HG03108 (cell line): ENCODE measurements around the gene LGR6.
"Not testable (repeated sequence)": the region's sequence is repeated elsewhere in the genome, so short reads cannot be mapped to it uniquely, and the experiment has no call there.

Experiments used
- ATAC-seq: cut with Tn5 transposase; IDR thresholded peaks from one replicate; pipeline ENCODE4 v1.9.1; 2021; ENCODE audit warnings: moderate library complexity; ENCODE audit not compliant: unreplicated experiment

Gene LGR6

DNA sequence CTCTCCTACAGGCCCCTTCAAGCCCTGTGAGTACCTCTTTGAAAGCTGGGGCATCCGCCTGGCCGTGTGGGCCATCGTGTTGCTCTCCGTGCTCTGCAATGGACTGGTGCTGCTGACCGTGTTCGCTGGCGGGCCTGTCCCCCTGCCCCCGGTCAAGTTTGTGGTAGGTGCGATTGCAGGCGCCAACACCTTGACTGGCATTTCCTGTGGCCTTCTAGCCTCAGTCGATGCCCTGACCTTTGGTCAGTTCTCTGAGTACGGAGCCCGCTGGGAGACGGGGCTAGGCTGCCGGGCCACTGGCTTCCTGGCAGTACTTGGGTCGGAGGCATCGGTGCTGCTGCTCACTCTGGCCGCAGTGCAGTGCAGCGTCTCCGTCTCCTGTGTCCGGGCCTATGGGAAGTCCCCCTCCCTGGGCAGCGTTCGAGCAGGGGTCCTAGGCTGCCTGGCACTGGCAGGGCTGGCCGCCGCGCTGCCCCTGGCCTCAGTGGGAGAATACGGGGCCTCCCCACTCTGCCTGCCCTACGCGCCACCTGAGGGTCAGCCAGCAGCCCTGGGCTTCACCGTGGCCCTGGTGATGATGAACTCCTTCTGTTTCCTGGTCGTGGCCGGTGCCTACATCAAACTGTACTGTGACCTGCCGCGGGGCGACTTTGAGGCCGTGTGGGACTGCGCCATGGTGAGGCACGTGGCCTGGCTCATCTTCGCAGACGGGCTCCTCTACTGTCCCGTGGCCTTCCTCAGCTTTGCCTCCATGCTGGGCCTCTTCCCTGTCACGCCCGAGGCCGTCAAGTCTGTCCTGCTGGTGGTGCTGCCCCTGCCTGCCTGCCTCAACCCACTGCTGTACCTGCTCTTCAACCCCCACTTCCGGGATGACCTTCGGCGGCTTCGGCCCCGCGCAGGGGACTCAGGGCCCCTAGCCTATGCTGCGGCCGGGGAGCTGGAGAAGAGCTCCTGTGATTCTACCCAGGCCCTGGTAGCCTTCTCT lies 124.6 kb downstream of the LGR6 start:
- no peak for ATAC-seq

DNA sequence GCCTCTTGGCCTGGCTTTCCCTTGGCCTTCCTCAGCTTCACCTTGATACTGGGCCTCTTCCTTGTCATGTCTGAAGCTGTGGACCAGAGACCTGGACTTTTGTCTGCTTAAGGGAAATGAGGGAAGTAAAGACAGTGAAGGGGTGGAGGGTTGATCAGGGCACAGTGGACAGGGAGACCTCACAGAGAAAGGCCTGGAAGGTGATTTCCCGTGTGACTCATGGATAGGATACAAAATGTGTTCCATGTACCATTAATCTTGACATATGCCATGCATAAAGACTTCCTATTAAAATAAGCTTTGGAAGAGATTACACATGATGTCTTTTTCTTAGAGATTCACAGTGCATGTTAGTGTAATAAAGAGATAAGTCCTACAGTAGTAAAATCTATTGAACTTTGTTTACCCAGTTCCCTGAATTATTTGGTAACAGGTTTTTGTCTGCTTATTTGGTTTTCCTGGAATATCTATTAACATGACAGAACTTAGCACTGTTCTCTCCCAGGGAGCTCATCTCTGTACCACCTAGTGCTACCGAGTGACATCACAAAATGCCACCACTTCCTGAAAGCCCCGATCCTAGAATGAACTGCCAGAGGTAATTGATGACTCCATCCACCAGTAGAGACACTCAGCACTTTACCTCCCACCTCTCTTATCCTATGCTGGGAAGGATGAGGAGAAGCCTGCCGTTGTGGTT lies 125.9 kb downstream of the LGR6 start:
- no peak for ATAC-seq

DNA sequence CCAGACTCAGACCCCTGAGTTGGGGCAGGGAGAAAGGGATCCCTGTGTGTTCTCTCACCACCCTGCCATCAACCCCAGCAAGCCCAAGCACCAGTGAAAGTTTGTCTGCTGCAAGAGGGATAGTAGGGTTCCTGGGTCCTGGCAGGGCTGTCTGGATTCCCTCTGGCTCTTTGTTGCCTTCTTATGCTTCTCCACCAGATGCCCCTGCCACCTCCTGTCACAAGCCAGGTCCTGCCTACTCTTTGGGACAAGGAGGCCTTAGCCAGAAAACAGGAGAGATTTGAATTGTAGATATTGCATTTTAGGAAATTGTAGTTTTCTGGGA lies 126.4 kb downstream of the LGR6 start:
- no peak for ATAC-seq

DNA sequence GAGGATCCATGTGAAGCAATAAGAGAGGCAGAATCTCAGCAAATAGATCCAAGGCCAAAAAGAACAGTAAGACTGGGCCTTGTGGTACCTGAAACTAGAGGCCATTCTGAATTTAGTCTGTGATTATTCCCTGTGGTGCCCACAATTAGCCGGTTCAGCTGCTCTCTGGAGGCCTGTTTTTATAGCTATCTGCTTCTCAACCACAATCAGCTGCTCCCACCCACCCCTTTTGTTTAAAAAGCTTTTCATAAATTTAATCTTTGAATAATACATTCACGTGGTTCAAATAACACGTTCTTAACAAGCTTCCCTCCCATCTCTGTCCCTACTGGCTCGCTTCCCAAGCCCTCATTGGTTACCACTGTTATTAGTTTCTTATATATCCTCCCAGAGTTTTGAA lies 130.1 kb downstream of the LGR6 start:
- no peak for ATAC-seq

DNA sequence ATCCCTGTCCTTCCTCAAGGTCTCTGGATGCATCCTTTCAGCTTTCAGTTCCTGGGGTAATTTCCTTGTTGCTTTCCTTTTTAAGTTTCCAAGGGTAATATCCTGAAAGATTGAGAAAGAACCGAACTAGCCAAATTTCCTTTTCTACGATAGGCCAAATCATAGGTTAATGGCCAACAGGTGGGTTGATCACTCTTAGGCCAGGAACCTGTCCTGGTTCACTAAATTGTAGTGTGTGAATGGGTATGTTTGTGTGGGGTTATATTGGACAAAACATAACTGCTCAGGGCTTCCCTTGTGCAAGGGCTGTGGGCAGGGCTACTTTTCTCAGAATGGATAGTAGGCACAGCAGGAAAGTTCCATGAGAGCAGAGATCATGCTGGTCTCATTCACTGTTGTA lies 131.0 kb downstream of the LGR6 start:
- no peak for ATAC-seq

DNA sequence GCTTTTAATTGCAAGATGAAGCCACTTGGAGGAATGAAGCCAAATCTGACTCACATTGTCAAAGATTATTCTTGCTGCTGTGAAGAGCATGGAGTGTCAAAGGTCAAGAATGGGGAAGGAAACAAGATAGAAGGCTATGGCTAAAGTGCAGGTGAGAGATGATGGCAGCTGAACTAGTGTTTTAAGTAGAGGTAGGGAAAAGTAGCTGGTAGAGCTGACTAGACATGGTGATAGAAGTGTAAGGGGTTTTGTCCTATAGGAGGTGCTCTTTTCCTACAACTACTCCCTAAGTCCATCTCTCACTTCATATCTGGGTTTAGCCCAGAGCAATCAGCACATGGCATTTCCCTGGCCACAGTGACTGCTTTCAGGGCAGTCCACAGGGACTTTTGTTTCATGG lies 136.3 kb downstream of the LGR6 start:
- no peak for ATAC-seq

DNA sequence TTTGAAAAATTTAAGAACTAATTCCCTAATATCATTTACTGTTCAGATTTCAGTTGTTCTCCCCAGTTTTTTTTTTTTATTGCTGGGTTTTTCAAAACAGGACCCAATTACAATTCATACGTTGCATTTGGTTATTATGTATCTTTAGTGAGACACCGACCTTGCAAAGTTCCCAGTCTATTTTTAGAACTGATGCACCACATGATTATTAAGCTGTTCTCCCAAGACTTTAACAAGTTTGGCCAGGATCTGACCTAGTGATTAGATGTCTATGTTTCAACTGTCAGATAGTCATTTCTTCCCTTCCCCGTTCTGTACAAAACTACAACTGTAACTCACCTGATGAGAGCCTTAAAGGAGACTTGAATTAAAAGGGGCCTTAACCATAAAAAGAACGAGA lies 140.3 kb downstream of the LGR6 start:
- no peak for ATAC-seq

DNA sequence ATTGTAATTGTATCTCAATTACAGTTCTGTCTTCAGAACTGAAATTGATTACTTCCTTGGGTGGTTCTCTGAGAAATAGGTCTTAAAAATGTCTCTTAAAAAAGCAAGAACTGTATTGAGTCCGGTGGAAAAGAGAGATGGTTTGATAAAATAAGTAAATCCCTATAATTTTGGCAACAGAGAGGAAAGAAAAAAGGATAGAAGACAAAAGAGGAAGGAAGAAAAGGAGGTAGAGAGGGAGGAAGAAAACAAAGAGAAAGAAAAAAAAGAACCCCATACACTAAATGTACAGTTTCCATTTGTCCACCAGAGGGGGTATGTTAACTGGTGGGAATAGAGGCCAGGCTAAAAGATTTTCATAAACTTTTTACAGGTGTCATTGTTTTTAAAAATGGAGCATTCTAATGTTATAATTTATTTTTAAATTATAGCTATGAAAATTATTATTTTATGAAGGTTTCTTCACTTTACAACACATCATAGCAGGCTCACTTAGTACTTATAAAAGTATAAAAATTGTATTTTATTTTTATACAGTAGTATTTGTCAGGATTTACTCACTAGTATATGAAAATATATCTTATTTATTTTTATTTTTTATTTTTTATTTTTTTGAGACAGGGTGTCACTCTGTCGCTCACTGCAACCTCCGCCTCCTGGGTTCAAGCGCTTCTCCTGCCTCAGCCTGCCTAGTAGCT lies 150.2 kb downstream of the LGR6 start:
- ATAC-seq, result no peak

DNA sequence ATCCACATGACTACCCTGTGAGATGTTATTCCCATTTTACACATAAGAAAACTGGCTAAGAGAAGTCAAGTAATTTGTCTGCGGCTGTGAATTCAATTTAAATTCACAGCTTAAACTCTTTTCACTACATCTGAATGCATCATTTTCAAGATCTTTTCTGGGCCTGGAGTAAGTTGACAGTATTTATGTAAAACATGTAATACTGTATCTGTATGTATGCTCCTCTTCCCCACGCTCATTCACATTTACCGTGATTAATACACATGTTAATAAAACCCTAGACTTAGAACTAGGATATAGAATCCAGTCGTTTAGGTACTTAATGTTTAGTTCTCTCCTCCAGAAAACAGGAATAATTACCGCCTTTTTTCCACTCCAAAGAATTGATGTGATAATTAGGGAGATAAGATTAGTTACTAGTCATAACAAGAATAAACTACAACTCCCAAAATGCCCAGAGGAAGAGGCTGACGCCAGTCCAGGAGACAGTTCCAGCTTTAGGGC lies 154.5 kb downstream of the LGR6 start:
- ATAC-seq, result no peak

DNA sequence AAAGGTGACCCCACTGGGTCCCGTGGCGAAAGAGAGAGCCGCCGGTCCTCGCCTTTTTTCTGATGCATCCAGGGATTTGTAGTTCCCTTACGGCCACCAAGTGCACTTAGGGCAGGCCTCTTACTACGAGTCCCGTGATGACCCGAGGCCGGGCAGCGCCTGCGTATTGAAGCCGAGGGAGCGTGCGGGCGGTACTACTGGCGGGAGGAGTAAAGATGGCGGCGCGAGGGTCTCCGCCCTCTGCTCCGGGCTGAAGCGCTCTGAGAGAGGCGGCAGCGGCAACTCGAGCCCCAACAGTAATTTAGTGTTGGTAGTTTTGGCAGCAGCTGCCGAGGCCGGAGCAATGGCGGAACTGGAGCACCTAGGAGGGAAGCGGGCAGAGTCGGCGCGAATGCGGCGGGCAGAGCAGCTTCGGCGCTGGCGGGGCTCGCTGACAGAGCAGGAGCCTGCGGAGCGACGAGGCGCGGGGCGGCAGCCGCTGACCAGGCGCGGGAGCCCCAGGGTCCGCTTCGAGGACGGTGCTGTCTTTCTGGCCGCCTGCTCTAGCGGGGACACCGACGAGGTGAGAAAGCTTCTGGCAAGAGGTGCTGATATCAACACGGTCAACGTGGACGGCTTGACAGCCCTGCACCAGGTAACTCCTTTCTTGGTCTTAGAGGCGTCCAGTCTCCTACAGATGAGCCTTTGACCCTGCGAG lies 155.1 kb downstream of the LGR6 start, which contains the start of gene PPP1R12B:
TSS of gene PPP1R12B (plus strand) at position 191 of the 697 bp plus-strand sequence. CDS start at position 344, 153 bp downstream.
- peak; percentile 97 for ATAC-seq

DNA sequence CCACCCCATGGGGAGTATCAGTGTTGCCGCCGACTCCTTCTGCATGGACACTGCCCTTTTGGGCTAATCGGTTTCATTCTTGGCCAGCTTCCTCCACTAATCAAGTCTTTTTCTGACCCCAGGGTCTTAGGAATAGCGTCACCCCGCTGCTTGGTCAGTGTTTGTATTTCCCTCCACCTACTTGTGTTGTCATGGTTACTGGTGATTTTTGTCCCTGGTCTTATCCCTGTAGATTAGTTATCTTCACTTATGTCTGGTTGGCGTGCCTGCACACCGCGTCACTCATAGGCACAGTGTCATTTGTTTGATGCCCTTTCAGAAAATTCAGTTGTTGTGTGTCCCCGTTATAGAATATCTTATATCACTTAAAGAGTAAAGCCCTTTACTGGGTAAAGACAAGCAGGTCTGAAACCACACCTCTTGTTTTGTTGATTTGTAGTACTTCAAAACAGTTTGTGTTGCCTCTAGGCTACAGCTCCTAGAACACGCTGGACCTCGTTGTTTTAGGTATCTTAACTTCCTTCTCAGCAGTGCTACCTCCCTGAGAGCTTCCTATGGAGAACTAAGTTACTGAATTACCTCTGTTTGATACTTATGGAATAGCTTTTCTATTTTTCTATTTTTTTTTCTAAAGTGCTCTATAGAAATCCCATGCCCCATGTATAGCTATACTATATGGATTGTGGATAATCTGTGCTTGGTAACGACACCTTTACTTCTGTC lies 155.8 kb downstream of the LGR6 start:
- peak; percentile 1 for ATAC-seq

DNA sequence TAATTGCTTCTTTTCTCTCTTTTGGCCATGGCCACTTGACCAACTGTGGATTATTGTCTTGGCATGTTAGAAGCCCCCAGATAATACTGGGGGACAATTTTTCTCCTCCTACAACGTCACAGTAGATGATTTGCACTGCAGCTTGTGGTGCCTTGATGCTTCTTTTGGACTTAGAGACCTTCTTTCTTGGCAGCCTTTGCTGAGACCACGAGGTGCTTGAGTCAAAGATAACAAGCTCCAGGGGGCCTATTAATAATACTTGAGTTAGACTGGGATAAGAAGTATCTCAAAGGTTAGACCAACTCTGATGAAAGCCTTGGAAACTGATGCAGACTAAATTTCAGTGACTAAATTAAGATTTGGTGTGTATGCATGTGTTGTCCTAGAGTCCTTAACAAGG lies 158.1 kb downstream of the LGR6 start:
- no peak for ATAC-seq

DNA sequence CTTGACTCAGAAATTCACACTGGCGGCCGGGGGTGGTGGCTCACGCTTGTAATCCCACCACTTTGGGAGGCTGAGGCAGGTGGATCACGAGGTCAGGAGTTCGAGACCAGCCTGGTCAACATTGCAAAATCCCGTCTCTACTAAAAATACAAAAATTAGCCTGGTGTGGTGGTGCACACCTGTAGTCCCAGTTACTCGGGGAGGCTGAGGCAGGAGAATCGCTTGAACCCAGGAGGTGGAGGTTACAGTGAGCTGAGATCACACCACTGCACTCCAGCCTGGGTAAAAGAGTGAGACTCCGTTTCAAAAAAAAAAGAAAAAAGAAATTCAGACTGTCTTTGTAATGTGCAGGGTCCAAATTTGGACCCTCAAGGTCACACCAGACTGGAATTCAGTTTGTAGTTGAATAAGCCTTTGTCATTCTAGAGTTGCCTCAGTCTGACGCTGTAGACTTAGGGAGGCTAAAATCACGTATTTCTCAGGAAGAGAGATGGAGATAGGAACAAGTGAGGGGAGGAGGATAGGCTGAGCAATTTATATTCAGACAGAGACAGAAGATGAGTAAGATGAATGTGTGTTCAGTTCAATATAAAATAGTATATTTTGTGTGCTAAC lies 159.1 kb downstream of the LGR6 start:
- not testable (repeated sequence) for ATAC-seq

DNA sequence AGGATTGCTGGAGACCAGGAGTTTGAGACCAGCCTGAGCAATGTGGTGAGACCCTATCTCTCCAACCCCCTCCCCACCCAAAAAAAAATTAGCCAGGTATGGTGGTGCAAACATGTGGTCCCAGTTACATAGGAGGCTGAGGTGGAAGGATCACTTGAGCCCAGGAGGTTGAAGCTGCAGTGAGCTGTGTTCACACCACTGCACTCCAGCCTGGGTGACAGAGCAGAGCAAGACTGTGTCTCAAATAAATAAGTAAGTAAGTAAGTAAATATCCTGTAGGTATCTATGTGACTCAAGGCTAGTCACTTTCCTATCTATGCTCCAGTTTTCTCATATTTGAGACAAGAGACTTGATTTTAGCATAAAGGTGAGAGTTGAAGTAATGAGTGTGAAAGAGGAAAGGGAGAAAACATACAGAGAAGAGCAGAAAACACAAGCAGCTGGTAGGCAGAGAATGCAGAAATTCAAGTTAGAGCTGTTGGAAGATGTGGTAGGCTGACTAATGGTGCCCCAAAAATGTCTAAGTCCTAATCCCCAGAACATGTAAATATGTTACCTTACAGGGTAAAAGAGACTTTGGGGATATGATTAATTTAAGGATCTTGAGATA lies 162.4 kb downstream of the LGR6 start:
- no peak for ATAC-seq

DNA sequence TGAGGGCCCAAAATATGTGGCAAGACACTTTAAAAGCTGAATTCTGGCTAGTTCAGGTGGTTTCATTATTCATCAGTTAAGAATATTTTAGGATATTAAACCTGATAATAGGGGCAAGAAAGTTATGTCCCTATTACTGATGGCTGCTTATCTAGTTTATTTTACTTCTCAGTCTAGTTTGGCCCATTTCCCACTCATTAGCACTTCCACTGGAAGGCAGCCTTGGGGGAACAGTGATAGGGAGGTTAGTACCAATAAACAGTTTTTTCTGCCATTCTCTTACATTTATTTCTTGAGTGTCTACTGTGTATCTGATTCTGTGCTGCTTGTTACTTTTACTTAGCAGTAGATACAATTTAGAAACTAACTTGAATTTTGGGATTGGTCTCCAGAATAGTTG lies 163.9 kb downstream of the LGR6 start:
- no peak for ATAC-seq

DNA sequence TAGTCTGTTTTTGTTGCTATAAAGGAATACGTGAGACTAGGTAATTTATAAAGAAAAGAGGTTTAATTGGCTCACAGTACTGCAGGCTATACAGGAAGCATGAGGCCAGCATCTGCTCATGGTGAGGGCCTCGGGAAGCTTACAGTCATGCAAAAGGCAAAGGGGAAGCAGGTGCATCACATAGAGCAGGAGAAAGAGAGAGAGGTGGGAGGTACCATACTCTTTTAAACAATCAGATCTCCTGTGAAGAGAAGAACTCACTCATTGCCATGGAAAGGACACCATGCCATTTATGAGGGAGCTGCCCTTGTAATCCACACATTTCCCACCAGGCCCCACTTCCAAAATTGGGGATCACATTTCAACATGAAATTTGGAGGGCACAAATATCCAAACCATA lies 167.6 kb downstream of the LGR6 start:
- no peak for ATAC-seq

DNA sequence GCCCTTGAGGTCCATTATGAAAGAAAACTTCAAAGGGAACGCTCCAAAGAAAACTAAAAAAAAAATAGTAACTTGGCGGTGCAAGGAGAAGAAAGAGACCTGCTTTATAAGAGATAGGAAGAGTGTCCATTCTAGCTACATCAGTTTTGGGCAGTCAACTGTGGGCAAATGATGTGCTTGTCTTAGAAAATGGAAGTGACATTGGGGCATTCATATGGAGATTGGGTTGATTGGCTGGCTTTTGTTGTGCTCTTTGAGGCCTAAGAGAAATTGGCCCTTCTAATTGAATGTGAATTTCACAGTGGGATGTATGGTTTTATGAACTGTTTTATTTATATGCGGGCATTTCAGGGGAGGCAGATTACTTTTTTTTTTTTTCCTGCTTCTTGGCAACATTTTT lies 168.1 kb downstream of the LGR6 start:
- ATAC-seq, result no peak

DNA sequence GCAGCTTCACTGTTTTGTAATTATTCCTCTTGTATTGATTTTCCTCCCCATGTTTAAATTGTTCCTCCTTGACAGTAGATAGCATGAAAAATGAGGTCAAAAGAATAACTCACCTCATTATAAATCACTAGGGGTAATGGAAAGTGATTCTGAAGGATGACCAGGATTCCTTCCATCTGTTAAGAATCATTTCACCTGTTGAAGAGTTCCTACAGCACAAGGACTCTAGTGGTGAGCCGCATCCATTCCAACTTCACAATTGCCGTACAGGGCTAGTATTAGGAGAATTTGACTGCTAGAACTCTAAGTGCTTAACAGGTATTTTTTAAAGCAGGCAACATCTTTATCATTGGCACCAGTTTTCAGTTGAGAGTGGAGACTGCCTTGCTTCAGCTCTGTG lies 168.6 kb downstream of the LGR6 start:
- no peak for ATAC-seq

DNA sequence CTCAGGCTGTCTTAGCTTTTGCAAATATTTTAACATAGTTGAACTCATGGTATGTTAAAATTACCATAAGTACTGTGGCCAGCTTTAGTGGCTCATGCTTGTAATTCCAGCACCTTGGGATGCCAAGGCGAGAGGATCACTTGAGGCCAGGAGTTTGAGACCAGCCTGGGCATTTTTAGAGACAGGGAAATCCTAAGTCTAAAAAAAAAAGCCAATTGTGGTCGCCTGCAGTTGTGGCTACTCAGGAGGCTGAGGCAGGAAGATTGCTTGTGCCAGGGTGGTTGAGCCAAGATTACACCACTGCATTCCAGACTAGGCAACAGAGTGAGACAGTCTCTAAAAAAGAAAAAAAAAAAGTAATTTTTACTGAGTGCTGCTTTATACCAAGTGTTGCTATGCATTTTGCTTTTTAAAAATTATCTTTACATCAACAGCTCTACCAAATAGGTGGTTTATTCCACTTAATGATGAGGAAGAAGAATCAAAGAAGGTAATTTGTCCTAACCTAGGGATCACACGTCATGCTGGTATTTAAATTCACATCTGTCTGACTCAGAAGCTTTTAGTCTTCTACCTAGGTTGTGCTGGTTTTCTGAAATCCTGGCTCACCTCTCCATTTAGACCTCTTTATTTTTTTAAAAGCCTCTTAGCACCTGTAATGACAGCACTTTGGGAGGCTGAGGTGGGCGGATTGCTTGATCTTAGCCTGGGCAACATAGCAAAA lies 171.7 kb downstream of the LGR6 start:
- ATAC-seq, result no peak
